Lower leg skin (tissue), 4 donors: ENCODE results near the gene FBXO5. TPM values are rescaled to one million over a fixed set of nuclear protein-coding genes. Genes with fewer than 3 reads are reported as not detected.

Experiments
- DNase-seq, 2 donors: peaks; one replicate each; pipeline ENCODE4 v3.0.0-alpha.2; 2019; ENCODE audit warnings: low spot score in 2 of 2
- H3K4me3 ChIP-seq: fragments of 200-600 bp; sonication (generic); 2 replicates; pipeline ENCODE4 v1.5.1; 2017; ENCODE audit warnings: mild to moderate bottlenecking, low read depth; ENCODE audit not compliant: poor library complexity, severe bottlenecking
- CTCF ChIP-seq, 3 donors: fragments of 450-650 bp; IDR thresholded peaks; one replicate each; pipeline ENCODE4 v1.5.1; 2016; ENCODE audit warnings: antibody characterized with exemption in 3 of 3, mild to moderate bottlenecking in 3 of 3, moderate library complexity in 2 of 3
- POLR2A ChIP-seq, 2 donors: fragments of 450-650 bp; IDR thresholded peaks; one replicate each; pipeline ENCODE4 v1.6.1; 2016 to 2017; ENCODE audit warnings: antibody characterized with exemption in 2 of 2, mild to moderate bottlenecking in 1 of 2, moderate library complexity in 1 of 2
- WGBS, 2 donors: methylation state at CpG; one replicate each; pipeline ENCODE4 v1.1.5; 2018; 5-methylcytosine and 5-hydroxymethylcytosine counted together
- intact Hi-C: fragments of 100-400 bp; cut with DNase I; formaldehyde crosslinking; loops from one replicate; pipeline ENCODE4 v1.15.0; 2023; ENCODE audit warnings: low total_unique reads
- total RNA-seq, 4 donors: library from RNA; depleted of rRNA; stranded (reverse); fragments of >200 nt; gene quantifications; one replicate each; pipeline ENCODE4 v1.1.0, GENCODE V29; 2016

The FBXO5 gene
- total RNA-seq, result 1 to 10 TPM; 2.0 to 6.5 (median 3.7) TPM

DNA sequence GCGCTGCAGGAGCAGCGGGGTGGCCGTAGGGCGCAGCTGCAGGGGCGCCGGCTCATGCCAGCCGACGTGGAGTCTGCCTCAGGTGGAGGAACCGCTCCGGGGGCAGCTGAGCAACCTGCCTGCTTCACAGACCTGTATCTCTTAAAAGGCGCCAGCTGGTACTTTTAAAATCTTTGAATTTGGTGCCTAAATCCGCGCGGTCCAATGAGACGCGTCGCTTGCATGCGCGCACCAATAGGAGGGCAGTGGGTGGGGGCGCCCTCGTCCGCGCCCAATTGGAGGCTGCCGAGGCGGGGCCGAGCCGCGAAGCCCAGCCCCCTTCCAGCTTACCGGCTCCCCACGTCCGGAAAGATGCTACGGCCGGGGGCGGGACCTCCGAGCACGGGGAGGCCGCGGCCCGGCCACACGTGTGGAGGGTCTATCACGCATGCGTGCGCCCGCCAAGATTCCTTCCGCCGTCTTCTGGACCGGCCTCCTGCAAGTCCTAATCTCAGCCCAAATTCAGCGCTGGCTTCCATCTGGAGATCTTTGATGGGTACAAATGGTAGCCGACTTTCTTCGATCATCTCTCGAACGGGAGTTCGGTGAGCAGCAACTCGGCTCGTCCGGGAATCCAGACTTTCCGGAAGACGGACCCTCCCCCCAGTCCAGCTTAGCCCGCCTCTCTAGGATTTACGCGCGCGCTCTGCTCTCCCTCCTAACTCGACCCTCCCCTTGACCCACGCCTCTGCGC, at the start of gene FBXO5:
FBXO5 (minus strand) TSS at position 138 of the 733 bp plus-strand sequence; CDS start at position 56, 82 bp downstream.
- no peak for TF ChIP-seq POLR2A (IDR thresholded peaks at IDR 0.05)
- no peak for TF ChIP-seq CTCF (IDR thresholded peaks at IDR 0.05)
- DNase-seq, result peak; percentile 96 to 99
- peak within 1 kb of the TSS; percentile 72 for H3K4me3 ChIP-seq
- 1% methylated on average over 24 to 32 of the region's 66 CpGs for WGBS, 2 donors
- intact Hi-C loops, result no loop called here

- no peak for DNase-seq
- TF ChIP-seq POLR2A (IDR thresholded peaks at IDR 0.05) (no peak), CTCF (IDR thresholded peaks at IDR 0.05) (no peak)
- 68 to 70% methylated on average over 9 of the region's 9 CpGs for WGBS, 2 donors
- H3K4me3 ChIP-seq, result no peak overlapping the region
- intact Hi-C loops, result no loop called here
These were observed 49.5 kb upstream of the FBXO5 start for GRCh38 chr6:153032255-153032882.

DNA sequence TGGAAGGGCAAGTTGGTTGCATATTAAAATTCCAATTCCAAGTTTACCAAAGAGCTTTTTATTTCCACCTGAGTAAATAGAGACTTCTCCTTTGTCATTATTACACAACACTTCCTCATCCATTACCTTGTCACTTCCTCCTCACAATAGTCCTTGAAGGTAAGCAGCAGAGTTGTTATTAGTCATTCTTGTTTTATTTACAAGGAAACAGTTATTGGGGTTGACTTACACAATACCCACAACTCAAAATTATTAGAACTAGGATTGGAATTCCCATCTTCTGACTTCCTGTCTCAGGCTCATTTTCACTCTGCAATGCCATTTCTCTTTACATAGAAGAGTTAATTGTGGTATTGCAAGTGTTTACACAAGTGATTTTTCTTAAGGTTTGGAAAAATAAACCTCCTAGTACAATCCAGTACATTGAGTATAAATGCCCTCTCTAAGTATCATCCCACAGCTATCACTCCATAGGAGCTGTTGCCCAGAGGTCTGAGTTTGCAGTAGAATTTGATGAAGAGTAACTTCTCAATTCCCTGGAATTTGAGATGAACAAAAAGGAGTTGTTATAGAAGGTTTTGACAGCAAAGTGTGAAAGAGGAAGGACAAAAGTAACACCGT, 48.6 kb upstream of the FBXO5 start:
- no peak overlapping the region for H3K4me3 ChIP-seq
- 36 to 56% methylated on average over 1 of the region's 1 CpG for WGBS, 2 donors
- TF ChIP-seq CTCF (IDR thresholded peaks at IDR 0.05) (no peak), POLR2A (IDR thresholded peaks at IDR 0.05) (no peak)
- no peak for DNase-seq
- intact Hi-C loops, result no loop called here

GRCh38 chr6:153028963-153029362, 46.1 kb upstream of the FBXO5 start:
- intact Hi-C loops, result loop anchor here (10.0 kb wide), 1 partner anchor 164 kb away; no protein-coding TSS in a partner anchor
- no peak overlapping the region for H3K4me3 ChIP-seq
- 88 to 89% methylated on average over 4 of the region's 4 CpGs for WGBS, 2 donors
- DNase-seq, result no peak
- TF ChIP-seq CTCF (IDR thresholded peaks at IDR 0.05) (no peak), POLR2A (IDR thresholded peaks at IDR 0.05) (no peak)

GRCh38 chr6:153028286-153028685, 45.4 kb upstream of the FBXO5 start:
- DNase-seq, result no peak
- TF ChIP-seq POLR2A (IDR thresholded peaks at IDR 0.05) (no peak), CTCF (IDR thresholded peaks at IDR 0.05) (no peak)
- no peak overlapping the region for H3K4me3 ChIP-seq
- intact Hi-C loops, result loop anchor here (10.0 kb wide), 1 partner anchor 163 kb away; no protein-coding TSS in a partner anchor
- WGBS, 2 donors, result 87% methylated on average over 2 of the region's 2 CpGs
